ENCODE measurements around the gene SERPIND1.
"Not testable (repeated sequence)": the region's sequence is repeated elsewhere in the genome, so short reads cannot be mapped to it uniquely, and the experiment has no call there.

Gene SERPIND1

DNA sequence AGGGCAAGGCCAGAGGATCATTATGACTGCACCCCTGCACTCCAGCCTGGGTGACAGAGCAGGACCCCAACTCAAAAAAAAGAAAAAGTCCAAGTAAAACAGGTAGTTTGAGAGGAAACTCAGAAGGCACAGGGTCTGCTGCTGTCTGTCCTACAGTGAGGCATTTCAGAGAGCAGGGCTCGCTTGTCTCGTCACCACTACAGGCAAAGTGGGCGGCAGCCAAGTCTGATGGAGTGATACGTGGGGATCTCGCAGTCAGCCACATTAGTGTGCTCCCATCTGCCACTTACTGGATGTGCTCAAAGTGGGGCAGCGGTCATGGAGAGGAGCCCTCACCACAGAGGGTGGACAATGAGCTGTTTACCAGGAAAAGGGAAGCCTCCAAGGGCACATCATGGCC lies 42.6 kb downstream of the SERPIND1 start:
- FAIRE-seq: no peak
- no peak for DNase-seq (ENCODE audit: insufficient read length, low spot score)
- no peak for TF ChIP-seq POLR2A (IDR thresholded peaks at IDR 0.05; ENCODE audit: low read depth, low read length)

DNA sequence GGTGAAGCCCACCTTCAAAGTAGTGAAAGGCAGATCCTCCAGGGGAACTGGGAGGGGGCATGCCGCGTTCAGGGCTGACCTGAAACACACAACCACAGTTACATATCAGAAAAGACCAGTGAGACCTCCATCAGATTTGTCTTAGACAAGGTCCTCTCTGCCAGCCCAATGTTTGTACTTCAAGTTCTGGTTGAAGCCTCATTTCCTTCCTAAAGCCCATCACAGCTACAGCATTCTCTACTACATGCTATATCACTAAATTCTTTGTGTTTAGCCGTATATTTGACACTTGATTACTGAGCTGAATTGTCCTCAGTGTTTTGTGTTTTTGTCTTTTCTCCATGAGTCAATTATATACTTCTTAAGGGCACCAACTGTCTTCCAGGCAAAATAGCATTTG lies 44.6 kb downstream of the SERPIND1 start:
- DNase-seq (ENCODE audit: insufficient read length, low spot score) (no peak), FAIRE-seq (no peak)
- no peak for TF ChIP-seq POLR2A (IDR thresholded peaks at IDR 0.05; ENCODE audit: low read depth, low read length)

DNA sequence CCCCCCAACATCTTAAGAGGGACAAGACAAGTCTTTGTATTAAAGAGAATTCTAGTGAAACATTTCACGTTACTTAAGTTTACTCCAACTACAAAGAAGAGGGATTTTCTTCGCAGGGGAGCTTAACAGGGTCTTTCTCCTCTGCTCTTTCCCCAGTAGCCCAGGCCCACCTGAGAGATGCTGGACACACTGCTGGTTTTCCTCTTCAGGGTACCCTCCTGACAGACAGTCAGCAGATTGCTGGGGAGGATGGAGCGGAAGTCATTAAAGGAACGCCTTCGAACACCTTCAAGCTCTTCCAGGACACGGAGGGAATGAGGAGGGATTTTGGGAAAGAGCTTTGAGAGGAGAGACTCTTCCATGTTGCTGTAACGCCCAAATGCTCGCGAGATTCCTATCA lies 45.6 kb downstream of the SERPIND1 start:
- DNase-seq (ENCODE audit: insufficient read length, low spot score): no peak
- TF ChIP-seq POLR2A (IDR thresholded peaks at IDR 0.05; ENCODE audit: low read depth, low read length): no peak
- FAIRE-seq: no peak

DNA sequence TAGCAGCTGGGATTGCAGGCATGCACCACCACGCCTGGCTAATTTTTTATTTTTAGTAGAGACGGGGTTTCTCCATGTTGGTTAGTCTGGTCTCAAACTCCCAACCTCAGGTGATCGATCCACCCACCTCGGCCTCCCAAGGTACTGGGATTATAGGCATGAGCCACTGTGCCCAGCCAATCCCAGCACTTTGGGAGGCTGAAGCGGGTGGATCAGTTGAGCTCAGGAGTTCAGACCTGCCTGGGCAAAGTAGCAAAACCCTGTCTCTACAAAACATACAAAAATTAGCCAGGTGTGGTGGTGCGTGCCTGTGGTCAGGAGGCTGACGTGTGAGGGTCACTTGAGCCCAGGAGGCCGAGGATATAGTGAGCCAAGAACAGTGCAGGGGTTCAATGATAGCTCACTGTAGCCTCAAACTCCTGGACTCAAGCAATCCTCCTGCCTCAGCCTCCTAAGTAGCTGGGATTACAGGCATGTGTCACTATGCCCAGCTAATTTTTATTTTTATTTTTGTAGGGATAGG lies 47.9 kb downstream of the SERPIND1 start:
- FAIRE-seq; DNase-seq (ENCODE audit: insufficient read length, low spot score): not testable (repeated sequence)

DNA sequence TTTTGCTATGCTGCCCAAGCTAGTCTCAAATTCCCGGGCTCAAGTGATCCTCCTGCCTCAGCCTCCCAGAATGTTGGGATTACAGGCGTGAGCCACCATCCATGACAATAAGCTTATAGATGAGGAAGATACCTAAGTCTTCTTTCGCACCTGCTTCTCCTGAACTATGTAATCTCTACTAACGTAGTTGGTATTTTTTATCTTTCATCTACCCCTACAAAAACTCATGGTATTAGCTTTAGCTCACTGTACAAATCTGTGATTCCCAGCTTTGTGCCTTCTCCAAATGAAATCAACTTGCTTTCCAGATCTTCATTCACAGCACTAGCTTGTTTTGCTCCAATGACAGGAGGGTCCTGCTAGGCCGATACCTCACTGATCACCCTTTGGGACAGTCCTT lies 48.3 kb downstream of the SERPIND1 start:
- TF ChIP-seq POLR2A (IDR thresholded peaks at IDR 0.05; ENCODE audit: low read depth, low read length): no peak
- no peak for FAIRE-seq
- no peak for DNase-seq (ENCODE audit: insufficient read length, low spot score)

DNA sequence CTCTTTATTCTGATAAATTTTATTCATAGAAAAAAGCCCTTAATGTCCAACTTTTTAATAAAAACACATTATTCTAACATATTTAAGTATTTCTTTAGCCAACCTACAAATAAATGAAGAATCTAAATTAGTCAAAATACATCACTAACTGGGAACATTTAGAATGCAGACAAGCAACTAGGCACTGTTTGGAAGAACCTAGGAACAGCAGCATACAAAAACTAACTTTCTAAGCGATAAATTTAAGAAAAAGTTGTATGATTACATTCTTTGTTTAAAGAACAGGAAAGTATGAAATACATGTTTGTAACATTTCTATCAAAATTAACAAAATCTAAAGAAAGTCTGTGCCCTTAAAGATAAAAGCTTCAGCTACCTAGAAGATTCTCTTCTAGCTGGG lies 49.4 kb downstream of the SERPIND1 start:
- FAIRE-seq (no peak), DNase-seq (ENCODE audit: insufficient read length, low spot score) (no peak)
- no peak for TF ChIP-seq POLR2A (IDR thresholded peaks at IDR 0.05; ENCODE audit: low read depth, low read length)

DNA sequence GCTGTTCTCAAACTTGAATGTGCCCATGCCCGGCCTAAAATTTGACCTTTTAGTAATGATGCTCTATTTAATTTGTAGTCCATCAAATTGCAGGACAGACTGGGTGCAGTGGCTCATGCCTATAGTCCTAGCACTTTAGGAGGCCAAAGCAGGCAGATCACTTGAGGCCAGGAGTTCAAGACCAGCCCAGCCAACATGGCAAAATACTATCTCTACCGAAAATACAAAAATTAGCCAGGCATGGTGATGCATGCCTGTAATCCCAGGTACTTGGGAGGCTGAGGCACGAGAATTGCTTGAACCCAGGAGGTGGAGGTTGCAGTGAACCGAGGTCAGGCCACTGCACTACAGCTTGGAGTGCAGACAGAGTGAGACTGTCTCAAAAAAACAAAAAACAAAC lies 51.3 kb downstream of the SERPIND1 start:
- FAIRE-seq; DNase-seq (ENCODE audit: insufficient read length, low spot score): not testable (repeated sequence)

DNA sequence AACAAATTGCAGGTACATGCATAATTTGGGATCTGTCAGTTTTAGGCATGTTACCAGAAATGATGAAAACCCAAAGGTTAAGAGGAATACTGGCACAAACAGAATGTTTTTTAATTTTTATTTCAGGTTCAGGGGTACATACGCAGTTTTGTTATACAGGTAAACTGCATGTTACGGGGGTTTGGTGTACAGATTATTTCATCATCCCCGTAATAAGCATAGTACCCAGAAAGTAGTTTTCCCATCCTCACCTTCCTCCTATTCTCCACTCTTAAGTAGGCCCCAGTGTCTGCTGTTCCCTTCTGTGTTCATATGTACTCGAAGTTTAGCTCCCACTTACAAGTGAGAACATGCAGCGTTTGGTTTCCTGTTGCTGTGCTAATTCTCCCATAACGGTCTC lies 51.7 kb downstream of the SERPIND1 start:
- no peak for TF ChIP-seq POLR2A (IDR thresholded peaks at IDR 0.05; ENCODE audit: low read depth, low read length)
- DNase-seq (ENCODE audit: insufficient read length, low spot score): no peak
- FAIRE-seq: no peak

DNA sequence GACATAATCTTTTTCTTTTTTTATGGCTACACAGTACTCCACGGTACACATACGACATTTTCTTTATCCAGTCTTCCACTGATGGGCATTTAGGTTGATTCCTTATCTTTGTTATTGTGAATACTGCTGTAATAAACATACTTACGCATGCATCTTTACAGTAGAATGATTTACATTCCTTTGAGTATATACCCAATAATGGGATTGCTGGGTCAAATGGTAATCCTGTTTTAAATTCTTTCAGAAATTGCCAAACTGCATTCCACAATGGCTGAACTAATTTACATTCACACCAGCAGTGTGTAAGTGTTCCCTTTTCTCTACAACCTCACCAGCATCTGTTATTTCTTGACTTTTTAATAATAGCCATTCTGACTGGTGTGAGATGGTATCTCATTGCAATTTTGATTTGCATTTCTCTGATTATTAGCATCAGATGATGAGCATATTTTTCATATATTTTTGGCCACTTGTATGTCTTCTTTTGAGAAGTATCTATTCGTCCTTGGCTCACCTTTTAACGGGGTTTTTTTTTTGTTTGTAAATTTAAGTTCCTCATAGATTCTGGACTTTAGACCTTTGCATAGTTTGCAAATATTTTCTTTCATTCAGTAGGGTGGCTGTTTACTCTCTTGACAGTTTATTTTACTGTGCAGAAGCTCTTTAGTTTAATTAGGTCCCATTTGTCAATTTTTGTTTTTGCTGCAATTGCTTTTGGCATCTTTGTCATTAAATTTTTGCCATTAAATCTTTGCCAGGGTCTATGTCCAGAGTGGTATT lies 52.6 kb downstream of the SERPIND1 start:
- FAIRE-seq; DNase-seq (ENCODE audit: insufficient read length, low spot score): not testable (repeated sequence)

DNA sequence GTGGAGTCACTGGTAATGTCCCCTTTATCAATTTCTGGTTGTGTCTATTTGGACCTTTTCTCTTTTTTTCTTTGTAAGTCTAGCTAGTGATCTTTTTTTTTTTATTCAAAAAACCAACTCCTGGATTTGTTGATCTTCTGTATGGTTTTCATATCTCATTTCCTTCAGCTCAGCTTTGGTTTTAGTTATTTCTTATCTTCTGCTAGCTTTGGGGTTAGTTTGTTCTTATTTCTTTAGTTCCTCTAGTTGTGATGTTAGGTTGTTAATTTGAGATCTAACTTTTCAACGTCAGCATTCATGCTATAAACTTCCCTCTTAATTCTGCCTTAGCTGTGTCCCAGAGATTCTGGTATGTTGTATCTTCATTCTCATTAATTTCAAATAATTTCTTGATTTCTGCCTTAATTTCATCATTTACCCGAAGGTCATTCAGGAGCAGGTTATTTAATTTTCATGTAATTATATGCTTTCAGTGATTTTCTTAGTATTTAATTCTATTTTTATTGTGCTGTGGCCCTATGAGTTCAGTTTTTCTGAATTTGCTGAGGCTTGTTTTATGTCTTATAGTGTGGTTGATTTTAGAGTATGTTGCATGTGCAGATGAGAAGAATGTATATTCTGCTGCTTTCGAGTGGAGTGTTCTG lies 55.7 kb downstream of the SERPIND1 start:
- TF ChIP-seq POLR2A (IDR thresholded peaks at IDR 0.05; ENCODE audit: low read depth, low read length): no peak
- DNase-seq (ENCODE audit: insufficient read length, low spot score) (no peak), FAIRE-seq (no peak)

DNA sequence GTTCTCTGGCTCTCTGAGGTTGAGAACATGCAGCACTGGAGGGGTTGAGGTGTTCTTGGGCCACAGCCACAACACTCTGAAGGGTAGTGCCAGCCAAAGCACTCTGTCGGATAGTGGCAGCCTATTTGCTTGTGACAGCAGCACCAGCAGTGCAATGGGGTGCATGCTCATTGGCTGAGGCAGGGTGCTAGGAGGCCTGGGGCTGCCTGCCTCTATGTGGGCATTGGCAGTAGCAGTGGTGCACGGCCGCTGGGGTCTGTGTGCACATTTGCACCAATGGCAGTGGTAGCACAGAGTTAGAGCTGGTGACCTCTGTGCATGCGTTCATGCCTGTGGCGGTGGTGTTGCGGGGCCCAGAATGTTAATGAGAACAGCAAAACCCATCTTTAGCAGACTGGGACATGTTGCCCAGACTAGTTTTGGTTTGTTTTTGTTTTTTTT lies 59.3 kb downstream of the SERPIND1 start:
- DNase-seq (ENCODE audit: insufficient read length, low spot score) (no peak), FAIRE-seq (no peak)
- no peak for TF ChIP-seq POLR2A (IDR thresholded peaks at IDR 0.05; ENCODE audit: low read depth, low read length)

DNA sequence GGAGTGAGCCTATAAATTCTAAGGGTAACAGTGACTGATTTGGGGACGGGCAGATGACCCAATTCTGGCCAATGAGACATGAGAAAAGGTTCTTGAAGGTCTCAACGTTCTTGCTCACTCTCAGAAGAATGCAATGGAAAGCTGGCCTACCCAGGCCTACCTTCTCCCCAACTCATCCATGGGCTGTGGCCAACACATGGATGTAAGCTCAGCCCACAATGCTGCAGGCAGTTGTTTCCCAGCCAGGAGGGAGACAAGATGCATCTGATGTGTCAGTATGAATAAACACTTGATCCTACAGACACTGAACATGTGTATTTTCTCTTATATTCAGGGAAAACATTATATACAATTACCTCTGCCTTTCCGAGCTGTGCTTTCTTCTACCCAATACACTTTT lies 60.3 kb downstream of the SERPIND1 start:
- no peak for TF ChIP-seq POLR2A (IDR thresholded peaks at IDR 0.05; ENCODE audit: low read depth, low read length)
- FAIRE-seq: no peak
- DNase-seq (ENCODE audit: insufficient read length, low spot score): no peak

DNA sequence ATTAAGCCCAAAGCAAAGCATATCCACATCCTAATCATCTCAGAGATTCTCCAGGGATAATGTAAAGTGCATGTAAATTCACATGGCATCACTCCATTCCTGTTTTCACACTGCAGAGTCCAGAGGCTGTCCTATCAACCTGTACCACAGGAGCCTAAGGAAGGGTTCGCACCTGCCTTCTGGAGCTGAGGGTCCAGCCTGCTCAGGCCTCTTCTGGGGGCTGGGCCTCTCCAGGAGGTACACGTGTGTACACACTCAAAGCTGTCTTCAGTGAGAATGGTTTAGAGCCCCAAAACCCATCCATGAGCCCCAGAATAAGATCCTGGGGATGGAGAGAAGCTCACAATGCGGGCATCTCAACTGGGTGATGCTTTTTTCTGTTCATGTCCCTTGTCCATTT lies 60.8 kb downstream of the SERPIND1 start:
- no peak for DNase-seq (ENCODE audit: insufficient read length, low spot score)
- no peak for FAIRE-seq
- TF ChIP-seq POLR2A (IDR thresholded peaks at IDR 0.05; ENCODE audit: low read depth, low read length): no peak

Measured in H54 (cell line).